ENCODE measurements around the gene NAA15.
"Not testable (repeated sequence)": the region's sequence is repeated elsewhere in the genome, so short reads cannot be mapped to it uniquely, and the experiment has no call there.

DNA sequence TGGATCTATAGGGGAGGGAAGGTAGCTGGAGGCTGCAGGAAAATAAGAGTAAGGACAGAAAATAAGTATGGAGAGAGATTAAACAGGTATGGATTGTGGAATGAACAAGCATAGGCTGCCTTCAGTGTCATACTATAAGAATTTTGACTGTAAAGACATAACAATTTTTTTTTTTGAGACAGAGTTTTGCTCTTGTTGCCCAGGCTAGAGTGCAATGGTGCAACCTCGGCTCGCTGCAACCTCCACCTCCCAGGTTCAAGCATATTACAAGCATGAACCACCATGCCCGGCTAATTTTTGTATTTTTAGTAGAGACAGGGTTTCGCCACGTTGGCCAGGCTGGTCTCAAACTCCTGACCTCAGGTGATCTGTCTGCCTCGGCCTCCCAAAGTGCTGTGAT, 45.7 kb upstream of the NAA15 start:
- not testable (repeated sequence) for TF ChIP-seq TAF1 (IDR thresholded peaks at IDR 0.05; ENCODE audit: low read depth, low read length); BACH1 (IDR thresholded peaks at IDR 0.05; ENCODE audit: low read length); POLR2AphosphoS5 (IDR thresholded peaks at IDR 0.05; ENCODE audit: low read depth, low read length)
- TF ChIP-seq, protein P1, sequence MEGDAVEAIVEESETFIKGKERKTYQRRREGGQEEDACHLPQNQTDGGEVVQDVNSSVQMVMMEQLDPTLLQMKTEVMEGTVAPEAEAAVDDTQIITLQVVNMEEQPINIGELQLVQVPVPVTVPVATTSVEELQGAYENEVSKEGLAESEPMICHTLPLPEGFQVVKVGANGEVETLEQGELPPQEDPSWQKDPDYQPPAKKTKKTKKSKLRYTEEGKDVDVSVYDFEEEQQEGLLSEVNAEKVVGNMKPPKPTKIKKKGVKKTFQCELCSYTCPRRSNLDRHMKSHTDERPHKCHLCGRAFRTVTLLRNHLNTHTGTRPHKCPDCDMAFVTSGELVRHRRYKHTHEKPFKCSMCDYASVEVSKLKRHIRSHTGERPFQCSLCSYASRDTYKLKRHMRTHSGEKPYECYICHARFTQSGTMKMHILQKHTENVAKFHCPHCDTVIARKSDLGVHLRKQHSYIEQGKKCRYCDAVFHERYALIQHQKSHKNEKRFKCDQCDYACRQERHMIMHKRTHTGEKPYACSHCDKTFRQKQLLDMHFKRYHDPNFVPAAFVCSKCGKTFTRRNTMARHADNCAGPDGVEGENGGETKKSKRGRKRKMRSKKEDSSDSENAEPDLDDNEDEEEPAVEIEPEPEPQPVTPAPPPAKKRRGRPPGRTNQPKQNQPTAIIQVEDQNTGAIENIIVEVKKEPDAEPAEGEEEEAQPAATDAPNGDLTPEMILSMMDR (IDR thresholded peaks at IDR 0.05; ENCODE audit: control extremely low read depth in 1 of 3, insufficient read depth in 1 of 3, low read depth in 1 of 3, low read length in 3 of 3) = not testable (repeated sequence)

Data from H1 (cell line).